NCI-H1092 (cell line): ENCODE measurements around the gene COPS6.
A peak's percentile ranks its signal among the peaks of the same experiment; 100 is the strongest.

Experiments used
- DNase-seq: peaks from one replicate; lab custom pipeline; 2025; lab: John Stamatoyannopoulos, UW

COPS6 gene

GRCh38 chr7:100080907-100081534 is 7.7 kb upstream of the COPS6 start:
- DNase-seq = peak; percentile 35

- DNase-seq = peak; percentile 99
Observed at GRCh38 chr7:100081535-100082102, 7.2 kb upstream of the COPS6 start, which contains the start of gene ZNF3. Gene ZNF3, minus strand, starts transcription at chr7:100081723. Its CDS starts 4,366 bp downstream, at chr7:100077357.

- no peak for DNase-seq
Observed at GRCh38 chr7:100082978-100083377, 5.8 kb upstream of the COPS6 start.

- DNase-seq = no peak
Observed at GRCh38 chr7:100085515-100085914, 3.3 kb upstream of the COPS6 start.

- DNase-seq = no peak
Observed at GRCh38 chr7:100087055-100087750, 1.6 kb upstream of the COPS6 start.

- DNase-seq = no peak
Observed at GRCh38 chr7:100088095-100088620, 611 bp upstream of the COPS6 start.

GRCh38 chr7:100089458-100090196 is 858 bp downstream of the COPS6 start:
- no peak for DNase-seq

GRCh38 chr7:100090527-100091410 is 2.0 kb downstream of the COPS6 start:
- no peak for DNase-seq

- no peak for DNase-seq
Observed at GRCh38 chr7:100091411-100092181, 2.8 kb downstream of the COPS6 start.

- DNase-seq = no peak
Observed at GRCh38 chr7:100093054-100093453, 4.3 kb downstream of the COPS6 start.

GRCh38 chr7:100093498-100093897 is 4.7 kb downstream of the COPS6 start:
- DNase-seq = no peak

GRCh38 chr7:100093925-100094486 is 5.2 kb downstream of the COPS6 start:
- no peak for DNase-seq

- no peak for DNase-seq
Observed at GRCh38 chr7:100095289-100095688, 6.5 kb downstream of the COPS6 start.

- DNase-seq = no peak
Observed at GRCh38 chr7:100095704-100096103, 6.9 kb downstream of the COPS6 start.

- no peak for DNase-seq
Observed at GRCh38 chr7:100098913-100099312, 10.1 kb downstream of the COPS6 start.

- no peak for DNase-seq
Observed at GRCh38 chr7:100099452-100099851, 10.7 kb downstream of the COPS6 start.

- peak; percentile 96 for DNase-seq
Observed at GRCh38 chr7:100100420-100101015, 11.7 kb downstream of the COPS6 start.

- peak; percentile 99 for DNase-seq
Observed at GRCh38 chr7:100101016-100101862, 12.5 kb downstream of the COPS6 start, which contains the start of the genes AP4M1 and MCM7. Gene AP4M1, plus strand, starts transcription at chr7:100101643. Its CDS starts 72 bp downstream, at chr7:100101715. Gene MCM7, minus strand, starts transcription at chr7:100101397. Its CDS starts 103 bp downstream, at chr7:100101294.
